ENCODE results near the gene FAM170B. TPM values are rescaled to one million over a fixed set of nuclear protein-coding genes. Genes with fewer than 3 reads are reported as not detected.

The FAM170B gene
- total RNA-seq, 4 donors from 2014 or later, result not detected

DNA sequence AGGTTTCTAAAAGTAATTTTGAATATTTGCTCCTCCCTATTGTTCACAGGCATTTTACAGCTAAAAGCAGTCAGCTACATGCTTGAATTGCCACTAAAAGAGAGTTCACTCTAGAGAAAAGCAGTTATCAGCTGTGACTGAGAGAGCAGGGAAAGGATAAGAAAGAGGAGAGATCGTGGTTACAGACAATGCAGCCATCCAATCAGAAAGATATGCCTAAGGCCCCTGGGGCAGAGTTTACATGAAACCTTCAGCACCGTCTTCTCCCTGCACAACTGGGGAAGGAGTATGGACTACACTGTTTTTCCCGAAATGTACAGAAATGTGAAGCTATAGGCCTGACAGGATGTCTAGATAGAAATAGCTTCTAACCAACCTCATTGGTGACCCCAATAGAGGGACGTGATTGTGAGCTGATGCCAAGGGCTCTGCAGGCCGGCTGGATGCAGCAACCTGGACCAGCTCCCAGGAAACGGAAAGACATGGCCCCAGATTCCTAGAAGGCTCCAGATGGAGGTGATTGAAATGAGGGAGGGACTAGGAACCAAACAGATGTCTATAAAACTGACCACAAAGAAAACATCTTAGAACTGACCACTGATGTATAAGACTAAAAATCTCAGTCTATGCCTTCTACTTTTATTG is 15.3 kb downstream of the FAM170B start:
- Histone ChIP-seq H3K4me1 (peaks cover 0 to 19% (median 3%) of the 10 kb centered on the region in 3 donors), H3K36me3 (no peaks in the 10 kb centered on the region), H3K27ac (no peak overlapping the region), H3K27me3 (peaks cover 0 to 22% (median 0%) of the 10 kb centered on the region in 4 donors), H3K4me3 (no peak overlapping the region), H3K9me3 (no peaks in the 10 kb centered on the region)
- intact Hi-C loops (cut with DNase I), result no loop called here
- TF ChIP-seq, protein P1, sequence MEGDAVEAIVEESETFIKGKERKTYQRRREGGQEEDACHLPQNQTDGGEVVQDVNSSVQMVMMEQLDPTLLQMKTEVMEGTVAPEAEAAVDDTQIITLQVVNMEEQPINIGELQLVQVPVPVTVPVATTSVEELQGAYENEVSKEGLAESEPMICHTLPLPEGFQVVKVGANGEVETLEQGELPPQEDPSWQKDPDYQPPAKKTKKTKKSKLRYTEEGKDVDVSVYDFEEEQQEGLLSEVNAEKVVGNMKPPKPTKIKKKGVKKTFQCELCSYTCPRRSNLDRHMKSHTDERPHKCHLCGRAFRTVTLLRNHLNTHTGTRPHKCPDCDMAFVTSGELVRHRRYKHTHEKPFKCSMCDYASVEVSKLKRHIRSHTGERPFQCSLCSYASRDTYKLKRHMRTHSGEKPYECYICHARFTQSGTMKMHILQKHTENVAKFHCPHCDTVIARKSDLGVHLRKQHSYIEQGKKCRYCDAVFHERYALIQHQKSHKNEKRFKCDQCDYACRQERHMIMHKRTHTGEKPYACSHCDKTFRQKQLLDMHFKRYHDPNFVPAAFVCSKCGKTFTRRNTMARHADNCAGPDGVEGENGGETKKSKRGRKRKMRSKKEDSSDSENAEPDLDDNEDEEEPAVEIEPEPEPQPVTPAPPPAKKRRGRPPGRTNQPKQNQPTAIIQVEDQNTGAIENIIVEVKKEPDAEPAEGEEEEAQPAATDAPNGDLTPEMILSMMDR (IDR thresholded peaks at IDR 0.05), result no peak
- no peak for TF ChIP-seq POLR2A (IDR thresholded peaks at IDR 0.05)
- WGBS, 2 donors, result 66 to 69% methylated on average over 6 of the region's 6 CpGs
- DNase-seq, result no peak

DNA sequence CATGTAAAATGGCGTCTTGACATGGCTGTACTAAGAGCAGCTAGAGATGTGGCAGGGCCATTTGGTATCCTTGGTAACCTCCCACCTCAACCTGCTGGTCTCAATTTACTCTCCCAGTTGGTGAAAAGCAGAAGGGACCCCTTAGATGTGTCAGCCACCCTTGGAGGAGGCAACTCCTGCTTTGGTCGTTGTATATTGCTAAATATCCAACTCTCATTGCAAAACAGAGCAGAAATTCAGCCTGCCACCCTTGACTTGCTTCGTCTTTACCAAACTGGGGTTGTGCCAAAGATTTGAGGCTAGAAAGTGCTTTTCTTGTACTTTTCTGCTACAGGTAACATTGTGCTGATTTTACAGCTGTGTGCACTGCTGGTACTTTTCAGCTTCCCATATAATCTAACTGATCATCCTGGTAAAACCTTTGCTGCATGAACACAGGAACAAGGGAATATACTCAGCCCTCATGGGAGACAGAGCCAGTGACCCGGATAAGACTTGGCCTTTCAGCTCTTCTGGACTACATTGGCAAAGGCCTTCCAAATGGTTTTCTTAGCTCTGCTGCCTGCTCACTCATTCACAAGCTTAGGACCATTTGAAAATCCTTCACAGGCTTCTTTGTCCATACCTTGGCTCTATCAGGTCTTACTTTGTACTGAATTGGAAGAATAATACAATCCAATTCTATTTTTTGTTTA is 16.3 kb downstream of the FAM170B start:
- no peaks in the 10 kb centered on the region for H3K9me3 ChIP-seq
- TF ChIP-seq POLR2A (IDR thresholded peaks at IDR 0.05), result no peak
- TF ChIP-seq, protein P1 (IDR thresholded peaks at IDR 0.05), result no peak
- WGBS, 2 donors, result 66 to 79% methylated on average over 3 to 4 of the region's 4 CpGs
- peak overlapping the region in 1 of 4 donors; percentile 2 for H3K27ac ChIP-seq
- intact Hi-C loops (cut with DNase I), result no loop called here
- peaks cover 0 to 29% (median 3%) of the 10 kb centered on the region in 3 donors for H3K4me1 ChIP-seq
- H3K4me3 ChIP-seq, result no peak overlapping the region
- DNase-seq, result no peak
- H3K36me3 ChIP-seq, result no peaks in the 10 kb centered on the region
- peaks cover 0 to 22% (median 0%) of the 10 kb centered on the region in 4 donors for H3K27me3 ChIP-seq

DNA sequence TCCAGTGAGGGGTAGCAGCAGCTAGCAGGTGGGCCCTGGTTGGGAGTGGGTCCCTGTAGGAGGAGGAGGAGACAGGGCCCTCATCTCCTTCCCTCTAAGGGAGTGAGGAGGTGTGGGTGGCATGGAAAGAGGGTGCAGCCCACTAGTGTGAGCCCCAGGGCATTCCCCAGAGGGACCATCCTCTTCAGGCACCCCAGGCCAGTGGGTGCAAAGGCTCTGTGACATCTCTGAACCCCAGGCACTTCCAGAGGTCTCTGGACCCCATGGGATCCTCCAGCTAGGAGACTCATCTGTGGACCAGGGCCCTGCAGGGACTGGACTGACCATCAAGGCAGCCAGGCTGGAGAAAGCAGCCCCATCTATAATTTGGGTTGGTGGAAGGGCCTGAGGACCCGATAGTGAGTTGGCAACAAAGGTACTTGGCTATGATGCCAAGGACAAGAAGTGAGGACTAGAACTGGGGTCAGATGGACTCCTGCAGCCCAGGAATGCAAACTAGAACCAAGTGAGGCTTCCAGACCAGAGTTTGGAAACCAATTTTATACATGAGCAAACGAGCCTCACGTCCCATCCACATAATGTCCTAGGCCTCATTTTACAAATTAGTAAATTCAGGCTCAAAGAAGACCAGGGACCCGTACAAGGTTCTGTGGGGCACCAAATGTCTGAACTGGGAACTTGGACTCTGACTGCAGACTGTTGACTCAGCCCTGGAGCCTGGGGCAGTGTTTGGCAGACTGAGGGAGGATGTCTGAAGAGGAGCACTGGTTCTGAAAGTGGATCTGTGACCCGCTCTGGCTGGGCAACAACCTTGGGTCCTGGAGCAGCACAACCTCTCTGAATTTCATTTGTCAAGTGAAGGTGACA is 17.1 kb downstream of the FAM170B start:
- Histone ChIP-seq H3K36me3 (no peaks in the 10 kb centered on the region), H3K27me3 (peaks cover 0 to 22% (median 0%) of the 10 kb centered on the region in 4 donors), H3K4me3 (no peak overlapping the region), H3K4me1 (peaks cover 0 to 37% (median 8%) of the 10 kb centered on the region in 3 donors), H3K27ac (peak overlapping the region in 2 of 4 donors; percentile 6 to 16), H3K9me3 (no peaks in the 10 kb centered on the region)
- intact Hi-C loops (cut with DNase I), result no loop called here
- TF ChIP-seq POLR2A (IDR thresholded peaks at IDR 0.05), result no peak
- TF ChIP-seq, protein P1 (IDR thresholded peaks at IDR 0.05), result no peak
- 87 to 89% methylated on average over 3 to 4 of the region's 5 CpGs for WGBS, 2 donors
- no peak for DNase-seq

DNA sequence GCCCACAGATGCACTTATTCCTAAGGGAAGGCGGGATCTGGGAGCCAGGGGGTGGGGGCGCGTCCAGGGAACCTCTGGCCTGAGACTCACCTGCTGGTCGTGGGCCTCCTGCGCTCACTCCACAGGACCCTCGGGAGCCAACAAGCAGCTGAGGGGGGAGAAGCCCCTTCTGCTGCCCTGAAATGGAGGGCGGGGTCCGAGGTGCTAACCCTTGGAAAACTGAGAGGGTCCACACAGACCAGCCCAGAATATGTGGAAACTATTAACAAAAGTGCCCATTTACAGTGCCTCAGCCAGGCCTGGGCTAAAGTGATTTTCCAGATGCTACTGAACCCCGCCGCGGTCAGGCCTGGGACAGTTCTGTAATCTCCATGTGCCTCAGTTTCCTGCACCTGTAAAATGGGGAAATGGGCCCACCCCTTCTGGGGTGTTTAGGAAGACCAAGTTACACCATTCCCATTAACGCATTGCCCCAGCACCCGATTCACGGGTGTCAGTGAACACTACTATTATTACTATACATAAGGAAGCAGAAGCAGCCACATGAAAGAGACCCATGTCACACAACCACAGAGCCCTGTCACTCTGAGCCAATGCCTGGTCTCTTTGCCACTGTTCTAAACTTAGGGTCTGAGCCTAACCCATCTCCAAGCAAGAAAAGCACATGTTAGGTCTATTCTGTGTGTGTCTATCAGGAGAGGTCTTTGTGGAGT is 17.9 kb downstream of the FAM170B start:
- peak overlapping the region in 3 of 4 donors; percentile 25 to 92 (median 86) for H3K27ac ChIP-seq

More for the DNA sequence above, 17.9 kb downstream of the FAM170B start:
- intact Hi-C loops (cut with DNase I), result no loop called here
- Histone ChIP-seq H3K9me3 (no peaks in the 10 kb centered on the region), H3K27me3 (peaks cover 0 to 22% (median 0%) of the 10 kb centered on the region in 4 donors), H3K4me3 (peak overlapping the region in 3 of 4 donors; percentile 22 to 72 (median 63)), H3K36me3 (no peaks in the 10 kb centered on the region), H3K4me1 (peaks cover 0 to 45% (median 16%) of the 10 kb centered on the region in 3 donors)
- no peak for TF ChIP-seq POLR2A (IDR thresholded peaks at IDR 0.05)
- TF ChIP-seq, protein P1 (IDR thresholded peaks at IDR 0.05), result no peak
- 100% methylated on average over 3 of the region's 14 CpGs; no CpG with 5 or more reads in 1 of the 2 donors for WGBS, 2 donors
- no peak for DNase-seq

Data from esophagus squamous epithelium (tissue), 5 donors.